Cardiac muscle cell (in vitro differentiated cells and primary cell): ENCODE measurements around the gene OPRM1. TPM values are rescaled to one million over a fixed set of nuclear protein-coding genes. Genes with fewer than 3 reads are reported as not detected.

Experiments
- DNase-seq, 2 donors: peaks; one replicate each; pipeline versions ENCODE4 v3.0.0 to v3.0.0-alpha.2; 2010 to 2017; ENCODE audit warnings: low read depth in 1 of 2, low spot score in 1 of 2
- H3K27ac ChIP-seq: fragments of 200-600 bp; sonication (generic); 2 replicates; pipeline ENCODE4 v1.5.1; 2016
- H3K27me3 ChIP-seq: fragments of 200-600 bp; sonication (generic); 2 replicates; pipeline ENCODE4 v1.6.0; 2016; ENCODE audit warnings: control low read depth
- H3K36me3 ChIP-seq: fragments of 200-600 bp; sonication (generic); 2 replicates; pipeline ENCODE4 v1.5.1; 2016; ENCODE audit warnings: control low read depth
- H3K4me1 ChIP-seq: fragments of 200-600 bp; sonication (generic); 2 replicates; pipeline ENCODE4 v1.8.1; 2017; ENCODE audit warnings: low read depth, mild to moderate bottlenecking, mixed run types
- H3K4me3 ChIP-seq: fragments of 200-600 bp; sonication (generic); 2 replicates; pipeline ENCODE4 v1.5.1; 2016; ENCODE audit warnings: mild to moderate bottlenecking
- H3K9me3 ChIP-seq: fragments of 200-600 bp; sonication (generic); 2 replicates; pipeline ENCODE4 v1.5.1; 2017; ENCODE audit warnings: low read depth, mild to moderate bottlenecking, control low read depth
- CTCF ChIP-seq: IDR thresholded peaks from 2 replicates; pipeline ENCODE4 v1.5.1; 2012; ENCODE audit warnings: low read depth, mild to moderate bottlenecking, low read length
- polyA plus RNA-seq: library from polyadenylated mRNA; unstranded; fragments of >200 nt; fragmentation: Nextera tagmentation; extraction: Ambion mirVana; gene quantifications from 2 replicates; pipeline ENCODE4 v1.2.1, GENCODE V29; 2016
- total RNA-seq: library from RNA; depleted of rRNA; stranded (reverse); fragments of >200 nt; gene quantifications from 2 replicates; pipeline ENCODE4 v1.2.3, GENCODE V29; 2016

OPRM1 gene
- total and polyA plus RNA-seq, 2 experiments from 2014 or later: not detected

GRCh38 chr6:154106251-154106650 lies 67.2 kb downstream of the OPRM1 start:
- DNase-seq: no peak
- no peaks in the 10 kb centered on the region for H3K27me3 ChIP-seq
- H3K36me3 ChIP-seq: no peaks in the 10 kb centered on the region
- no peaks in the 10 kb centered on the region for H3K4me1 ChIP-seq
- TF ChIP-seq CTCF: no peak
- H3K4me3 ChIP-seq: no peak overlapping the region
- no peaks in the 10 kb centered on the region for H3K9me3 ChIP-seq
- no peak overlapping the region for H3K27ac ChIP-seq

GRCh38 chr6:154111025-154111424 lies 72.0 kb downstream of the OPRM1 start:
- Histone ChIP-seq H3K27ac (no peak overlapping the region), H3K4me3 (no peak overlapping the region), H3K27me3 (no peaks in the 10 kb centered on the region), H3K9me3 (no peaks in the 10 kb centered on the region), H3K36me3 (no peaks in the 10 kb centered on the region), H3K4me1 (no peaks in the 10 kb centered on the region)
- DNase-seq: no peak
- no peak for TF ChIP-seq CTCF

GRCh38 chr6:154112181-154112809 lies 73.3 kb downstream of the OPRM1 start:
- Histone ChIP-seq H3K4me3 (no peak overlapping the region), H3K27me3 (no peaks in the 10 kb centered on the region), H3K4me1 (no peaks in the 10 kb centered on the region), H3K27ac (no peak overlapping the region), H3K36me3 (no peaks in the 10 kb centered on the region), H3K9me3 (no peaks in the 10 kb centered on the region)
- no peak for DNase-seq
- TF ChIP-seq CTCF: no peak

- DNase-seq: no peak
- Histone ChIP-seq H3K27ac (no peak overlapping the region), H3K36me3 (no peaks in the 10 kb centered on the region), H3K4me1 (no peaks in the 10 kb centered on the region), H3K9me3 (no peaks in the 10 kb centered on the region), H3K27me3 (no peaks in the 10 kb centered on the region), H3K4me3 (no peak overlapping the region)
- no peak for TF ChIP-seq CTCF
Measured at GRCh38 chr6:154113392-154113791, 74.4 kb downstream of the OPRM1 start.

GRCh38 chr6:154117485-154117884 lies 78.4 kb downstream of the OPRM1 start:
- Histone ChIP-seq H3K4me3 (no peak overlapping the region), H3K36me3 (no peaks in the 10 kb centered on the region), H3K9me3 (no peaks in the 10 kb centered on the region), H3K27me3 (no peaks in the 10 kb centered on the region), H3K27ac (no peak overlapping the region), H3K4me1 (no peaks in the 10 kb centered on the region)
- TF ChIP-seq CTCF: no peak
- no peak for DNase-seq
